ENCODE data around the gene CADM1. TPM values are rescaled to one million over a fixed set of nuclear protein-coding genes. Genes with fewer than 3 reads are reported as not detected.

CADM1 gene
- total RNA-seq, 1 donor = 86.5 TPM

GRCh38 chr11:115185931-115186330, 318.3 kb downstream of the CADM1 start:
- Histone ChIP-seq H4K20me1 (ENCODE audit: insufficient read depth, low read length) (no peaks in the 10 kb centered on the region), H3K4me2 (ENCODE audit: insufficient read depth, low read length) (no peak overlapping the region), H3K27ac (ENCODE audit: low read depth, low read length) (no peak overlapping the region), H3K79me2 (ENCODE audit: insufficient read depth, low read length) (no peaks in the 10 kb centered on the region), H3K36me3 (ENCODE audit: insufficient read depth, low read length) (no peaks in the 10 kb centered on the region), H3K4me1 (ENCODE audit: insufficient read depth, low read length) (no peaks in the 10 kb centered on the region), H2AFZ (ENCODE audit: low read length) (no peak overlapping the region), H3K4me3 (ENCODE audit: insufficient read depth, low read length) (no peak overlapping the region), H3K9me3 (ENCODE audit: low read depth, low read length) (no peaks in the 10 kb centered on the region), H3K27me3 (ENCODE audit: insufficient read depth, low read length) (no peaks in the 10 kb centered on the region)
- no peak for TF ChIP-seq CTCF (IDR thresholded peaks at IDR 0.05; ENCODE audit: extremely low read depth, low read depth, low read length)
- no peak for DNase-seq (ENCODE audit: insufficient read length, low spot score, missing footprints)

- Histone ChIP-seq H3K4me3 (ENCODE audit: insufficient read depth, low read length) (no peak overlapping the region), H3K36me3 (ENCODE audit: insufficient read depth, low read length) (no peaks in the 10 kb centered on the region), H4K20me1 (ENCODE audit: insufficient read depth, low read length) (no peaks in the 10 kb centered on the region), H3K4me2 (ENCODE audit: insufficient read depth, low read length) (no peak overlapping the region), H2AFZ (ENCODE audit: low read length) (no peak overlapping the region), H3K4me1 (ENCODE audit: insufficient read depth, low read length) (no peaks in the 10 kb centered on the region), H3K79me2 (ENCODE audit: insufficient read depth, low read length) (no peaks in the 10 kb centered on the region), H3K9me3 (ENCODE audit: low read depth, low read length) (no peaks in the 10 kb centered on the region), H3K27ac (ENCODE audit: low read depth, low read length) (no peak overlapping the region), H3K27me3 (ENCODE audit: insufficient read depth, low read length) (no peaks in the 10 kb centered on the region)
- TF ChIP-seq CTCF (IDR thresholded peaks at IDR 0.05; ENCODE audit: extremely low read depth, low read depth, low read length) = no peak
- no peak for DNase-seq (ENCODE audit: insufficient read length, low spot score, missing footprints)
Observed at GRCh38 chr11:115185507-115185906, 318.7 kb downstream of the CADM1 start.

- Histone ChIP-seq H3K79me2 (ENCODE audit: insufficient read depth, low read length) (no peaks in the 10 kb centered on the region), H3K27ac (ENCODE audit: low read depth, low read length) (no peak overlapping the region), H2AFZ (ENCODE audit: low read length) (no peak overlapping the region), H3K4me2 (ENCODE audit: insufficient read depth, low read length) (no peak overlapping the region), H3K36me3 (ENCODE audit: insufficient read depth, low read length) (no peaks in the 10 kb centered on the region), H4K20me1 (ENCODE audit: insufficient read depth, low read length) (no peaks in the 10 kb centered on the region), H3K4me1 (ENCODE audit: insufficient read depth, low read length) (no peaks in the 10 kb centered on the region), H3K27me3 (ENCODE audit: insufficient read depth, low read length) (no peaks in the 10 kb centered on the region), H3K9me3 (ENCODE audit: low read depth, low read length) (no peaks in the 10 kb centered on the region), H3K4me3 (ENCODE audit: insufficient read depth, low read length) (no peak overlapping the region)
- TF ChIP-seq CTCF (IDR thresholded peaks at IDR 0.05; ENCODE audit: extremely low read depth, low read depth, low read length) = no peak
- no peak for DNase-seq (ENCODE audit: insufficient read length, low spot score, missing footprints)
Observed at GRCh38 chr11:115184901-115185300, 319.3 kb downstream of the CADM1 start.

- no peak overlapping the region for H2AFZ ChIP-seq (ENCODE audit: low read length)
- no peak overlapping the region for H3K4me3 ChIP-seq (ENCODE audit: insufficient read depth, low read length)
- H3K9me3 ChIP-seq (ENCODE audit: low read depth, low read length) = no peaks in the 10 kb centered on the region
- H3K36me3 ChIP-seq (ENCODE audit: insufficient read depth, low read length) = no peaks in the 10 kb centered on the region
- no peaks in the 10 kb centered on the region for H3K4me1 ChIP-seq (ENCODE audit: insufficient read depth, low read length)
- no peak for DNase-seq (ENCODE audit: insufficient read length, low spot score, missing footprints)
- TF ChIP-seq CTCF (IDR thresholded peaks at IDR 0.05; ENCODE audit: extremely low read depth, low read depth, low read length) = no peak
- no peak overlapping the region for H3K27ac ChIP-seq (ENCODE audit: low read depth, low read length)
- H3K4me2 ChIP-seq (ENCODE audit: insufficient read depth, low read length) = no peak overlapping the region
- H3K79me2 ChIP-seq (ENCODE audit: insufficient read depth, low read length) = no peaks in the 10 kb centered on the region
- no peaks in the 10 kb centered on the region for H3K27me3 ChIP-seq (ENCODE audit: insufficient read depth, low read length)
- no peaks in the 10 kb centered on the region for H4K20me1 ChIP-seq (ENCODE audit: insufficient read depth, low read length)
Observed at GRCh38 chr11:115183830-115184229, 320.4 kb downstream of the CADM1 start.

Data from osteoblast (primary cell).